Stimulated activated naive CD4-positive, alpha-beta T cell treated with Interleukin-2 at 50 U/mL for 16 hours (primary cell): ENCODE data around the gene CLDN3.
A peak's percentile ranks its signal among the peaks of the same experiment; 100 is the strongest.

Source experiments
- DNase-seq: peaks from one replicate; lab custom pipeline; 2025; lab: John Stamatoyannopoulos, UW

The CLDN3 gene

GRCh38 chr7:73770860-73771670 is 995 bp upstream of the CLDN3 start:
- DNase-seq, result no peak

DNA sequence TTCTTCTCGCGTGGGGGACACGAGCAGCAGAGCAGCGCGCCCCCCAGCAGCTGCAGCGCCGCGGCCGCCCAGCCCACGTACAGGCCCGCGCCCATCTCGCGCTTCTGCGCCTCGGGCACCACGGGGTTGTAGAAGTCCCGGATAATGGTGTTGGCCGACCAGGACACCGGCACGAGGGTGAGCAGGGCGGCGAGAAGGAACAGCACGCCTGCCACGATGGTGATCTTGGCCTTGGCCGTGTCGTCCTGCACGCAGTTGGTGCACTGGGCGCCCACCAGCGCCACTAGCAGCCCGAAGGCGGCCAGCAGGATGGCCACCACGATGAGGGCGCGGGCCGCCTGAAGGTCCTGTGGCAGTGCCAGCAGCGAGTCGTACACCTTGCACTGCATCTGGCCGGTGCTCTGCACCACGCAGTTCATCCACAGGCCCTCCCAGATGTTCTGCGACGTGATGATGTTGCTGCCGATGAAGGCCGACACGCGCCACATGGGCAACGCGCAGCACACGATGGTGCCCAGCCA is 529 bp downstream of the CLDN3 start:
- no peak for DNase-seq

GRCh38 chr7:73768641-73769480 is 1.2 kb downstream of the CLDN3 start:
- no peak for DNase-seq

- no peak for DNase-seq
Observed at GRCh38 chr7:73766556-73767229, 3.4 kb downstream of the CLDN3 start.

GRCh38 chr7:73762659-73762999 is 7.4 kb downstream of the CLDN3 start:
- DNase-seq, result no peak

DNA sequence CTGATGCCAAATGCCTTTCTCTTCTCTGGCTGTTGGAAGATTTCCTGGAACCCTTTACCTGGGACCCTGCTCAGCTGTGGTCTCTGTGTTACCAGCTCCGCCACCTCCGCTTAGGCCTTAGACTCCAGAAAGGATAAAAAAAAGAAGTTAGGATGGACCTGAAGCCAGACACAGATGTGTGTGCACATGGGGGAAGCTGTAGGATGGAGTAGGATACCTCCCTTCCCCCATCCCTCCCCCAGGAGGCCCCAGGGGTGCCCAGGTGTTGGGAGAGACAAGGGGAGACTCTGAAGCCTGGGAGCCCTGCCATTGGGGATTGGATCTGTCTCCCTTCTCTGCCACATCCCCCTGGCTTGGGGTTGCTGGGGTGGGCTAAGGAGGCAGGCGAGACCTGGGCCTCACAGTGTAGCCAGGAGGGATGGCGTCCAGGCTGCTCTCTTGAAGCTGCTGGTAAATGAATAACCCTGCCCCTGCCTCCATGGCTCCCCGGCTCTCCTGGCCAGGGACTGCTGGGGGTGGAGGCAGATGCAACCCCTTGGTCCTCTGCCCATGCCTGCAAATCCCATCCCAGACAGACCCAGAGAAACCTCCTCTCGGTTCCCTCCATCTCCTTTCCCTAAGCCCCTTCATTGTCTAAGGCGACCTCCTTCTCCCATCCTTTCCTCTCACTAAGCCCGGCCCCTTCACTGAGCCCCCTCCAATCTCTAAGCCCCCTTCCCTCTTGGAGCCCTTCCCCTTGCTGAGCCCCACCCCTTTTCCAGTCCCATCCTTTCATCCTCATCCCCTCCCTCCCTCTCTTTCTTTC is 8.0 kb downstream of the CLDN3 start:
- DNase-seq, result no peak

GRCh38 chr7:73758581-73759138 is 11.4 kb downstream of the CLDN3 start:
- DNase-seq, result no peak

DNA sequence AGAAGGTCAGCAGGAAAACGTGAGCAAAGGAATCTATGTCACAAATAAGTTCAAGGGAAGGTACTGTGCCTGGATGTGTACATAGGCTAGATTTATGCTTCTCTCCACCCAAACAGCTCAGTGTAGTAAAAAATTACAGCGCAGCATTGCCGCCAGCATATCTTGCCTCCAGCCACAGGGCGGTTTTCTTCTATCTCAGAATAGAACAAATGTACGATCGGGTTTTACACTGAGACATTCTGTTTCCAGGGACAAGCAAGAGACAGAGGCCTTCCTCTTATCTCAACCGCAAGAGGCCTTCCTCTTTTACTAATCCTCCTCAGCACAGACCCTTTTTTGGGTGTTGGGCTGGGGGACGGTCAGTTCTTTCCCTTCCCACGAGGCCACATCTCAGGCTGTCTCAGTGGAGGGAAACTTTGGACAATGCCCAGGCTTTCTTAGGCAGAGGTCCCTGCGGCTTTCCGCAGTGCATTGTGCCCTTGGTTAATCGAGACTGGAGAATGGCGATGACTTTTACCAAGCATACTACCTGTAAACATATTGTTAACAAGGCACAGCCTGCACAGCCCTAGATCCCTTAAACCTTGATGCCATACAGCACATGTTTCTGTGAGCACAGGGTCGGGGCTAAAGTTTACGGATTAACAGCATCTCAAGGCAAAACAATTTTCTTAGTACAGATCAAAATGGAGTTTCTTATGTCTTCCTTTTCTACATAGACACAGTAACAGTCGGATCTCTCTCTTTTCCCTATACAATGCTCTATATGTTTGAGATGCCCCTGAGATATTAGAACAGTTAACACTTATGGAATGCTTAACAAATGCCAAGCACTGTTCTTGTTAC is 19.9 kb downstream of the CLDN3 start:
- DNase-seq, result no peak

- DNase-seq, result no peak
Observed at GRCh38 chr7:73746378-73746777, 23.7 kb downstream of the CLDN3 start.

DNA sequence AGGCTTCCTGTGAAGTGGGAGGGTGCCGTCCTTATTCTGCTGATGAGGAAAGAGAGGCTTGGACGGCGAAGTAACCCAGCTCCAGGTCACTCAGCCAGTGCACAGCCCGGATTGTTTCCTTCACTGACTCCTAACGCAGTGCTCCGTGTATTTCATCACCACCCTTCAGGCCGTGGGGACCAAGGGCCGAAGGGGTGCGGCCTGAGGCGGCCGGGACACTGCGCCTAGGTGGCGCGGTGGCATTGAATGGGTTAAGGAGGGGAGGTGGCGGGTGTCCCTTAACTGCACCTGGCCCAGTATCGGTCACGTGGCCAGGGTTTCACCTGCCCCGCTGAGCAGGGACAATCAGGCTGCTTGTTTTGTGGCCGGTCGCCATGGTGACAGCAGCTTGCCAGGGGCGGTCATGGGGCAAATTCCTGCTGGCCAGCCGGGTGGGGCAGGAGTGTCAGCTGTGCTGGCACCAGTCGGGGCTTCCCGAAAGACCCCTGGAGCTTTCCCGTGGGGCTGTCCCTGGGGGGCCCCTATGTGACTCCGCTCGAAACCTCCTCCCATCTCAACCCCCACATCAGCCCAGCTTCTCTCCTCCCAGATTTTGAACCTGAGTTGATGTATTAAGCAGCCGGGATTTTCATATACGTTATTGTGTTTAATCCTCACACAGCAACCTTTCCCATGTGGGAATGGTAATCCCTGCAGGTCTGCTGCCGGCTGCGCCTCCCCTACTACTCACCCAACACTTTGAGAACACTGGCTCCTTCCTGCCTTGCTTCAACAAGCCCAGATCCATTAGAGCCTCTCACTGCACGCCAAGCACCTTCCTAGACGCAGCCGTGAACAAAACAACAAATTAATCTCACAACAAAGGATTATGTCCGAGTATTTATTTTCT is 27.1 kb downstream of the CLDN3 start:
- DNase-seq, result no peak

DNA sequence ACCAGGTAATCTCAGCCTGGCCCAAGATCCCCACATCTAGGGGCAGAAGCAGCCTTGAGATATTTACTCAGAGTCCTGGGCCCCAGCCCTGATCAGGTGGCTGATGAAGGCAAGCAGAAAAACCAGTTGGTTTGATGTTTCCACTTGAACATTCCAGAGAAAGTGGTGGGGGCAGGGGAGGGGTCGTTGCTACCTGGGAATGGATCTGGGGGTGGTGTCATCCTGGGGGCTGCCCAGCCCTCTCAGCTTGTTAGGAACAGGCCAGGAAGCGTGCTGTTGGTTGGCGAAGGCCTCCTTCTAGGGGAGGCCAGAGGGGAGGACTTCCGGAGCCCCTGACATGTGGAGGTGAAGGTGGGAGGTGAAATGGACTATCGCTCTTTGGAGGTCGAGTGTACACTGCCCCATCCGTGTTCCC is 27.7 kb downstream of the CLDN3 start:
- no peak for DNase-seq

- no peak for DNase-seq
Observed at GRCh38 chr7:73741600-73741999, 28.5 kb downstream of the CLDN3 start.

DNA sequence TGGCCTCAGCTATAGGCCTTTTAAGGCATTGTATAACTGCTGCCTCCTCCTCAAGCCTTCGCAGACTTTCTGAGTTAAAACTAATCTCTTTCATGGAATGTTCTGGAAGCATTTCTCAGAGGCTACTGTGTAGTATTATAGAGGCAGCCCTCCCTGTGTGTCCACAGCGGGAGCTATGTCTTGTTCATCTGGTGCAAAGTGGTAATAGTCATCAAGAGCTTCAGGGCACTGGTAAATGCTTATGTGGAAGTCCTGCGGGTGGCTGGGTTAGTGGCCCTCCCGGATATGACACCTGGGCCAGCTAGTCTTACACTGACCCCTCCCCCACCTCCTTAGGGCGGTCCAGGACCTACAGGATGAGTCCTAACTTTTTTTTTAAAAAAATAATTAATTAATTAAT is 29.3 kb downstream of the CLDN3 start:
- DNase-seq, result no peak

DNA sequence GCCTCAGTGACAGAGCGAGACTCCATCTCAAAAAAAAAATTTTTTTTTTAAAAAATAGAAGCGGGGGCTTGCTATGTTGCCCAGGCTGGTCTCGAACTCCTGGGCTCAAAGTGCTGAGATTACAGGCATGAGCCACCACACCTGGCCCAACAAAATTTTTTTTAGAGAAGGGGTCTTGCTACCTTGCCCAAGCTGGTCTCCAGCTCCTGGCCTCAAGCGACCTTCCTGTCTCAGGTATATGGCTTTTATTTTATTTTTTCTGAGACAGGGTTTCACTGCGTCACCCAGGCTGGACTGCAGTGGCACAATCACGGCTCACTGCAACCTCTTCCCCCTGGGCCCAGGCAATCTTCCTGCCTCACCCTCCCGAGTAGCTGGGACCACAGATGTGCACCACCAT is 29.9 kb downstream of the CLDN3 start:
- no peak for DNase-seq

DNA sequence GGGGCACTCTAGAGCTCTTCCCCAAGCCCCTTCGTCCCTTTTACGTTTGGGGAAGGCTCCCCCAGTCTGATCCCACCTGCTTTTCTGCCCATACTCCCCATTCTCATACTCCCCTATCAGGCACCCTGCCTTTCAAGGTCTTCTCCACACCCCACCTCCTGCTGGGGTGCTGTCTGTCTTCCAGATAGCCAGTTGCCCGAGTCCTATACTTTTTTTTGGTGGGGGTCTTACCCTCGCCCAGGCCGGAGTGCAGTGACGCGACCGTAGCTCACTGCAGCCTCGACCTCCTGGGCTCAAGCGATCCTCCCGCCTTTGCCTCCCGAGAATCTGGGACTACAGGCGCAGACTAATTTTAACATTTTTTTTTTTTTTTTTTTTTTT is 30.7 kb downstream of the CLDN3 start:
- DNase-seq, result no peak

DNA sequence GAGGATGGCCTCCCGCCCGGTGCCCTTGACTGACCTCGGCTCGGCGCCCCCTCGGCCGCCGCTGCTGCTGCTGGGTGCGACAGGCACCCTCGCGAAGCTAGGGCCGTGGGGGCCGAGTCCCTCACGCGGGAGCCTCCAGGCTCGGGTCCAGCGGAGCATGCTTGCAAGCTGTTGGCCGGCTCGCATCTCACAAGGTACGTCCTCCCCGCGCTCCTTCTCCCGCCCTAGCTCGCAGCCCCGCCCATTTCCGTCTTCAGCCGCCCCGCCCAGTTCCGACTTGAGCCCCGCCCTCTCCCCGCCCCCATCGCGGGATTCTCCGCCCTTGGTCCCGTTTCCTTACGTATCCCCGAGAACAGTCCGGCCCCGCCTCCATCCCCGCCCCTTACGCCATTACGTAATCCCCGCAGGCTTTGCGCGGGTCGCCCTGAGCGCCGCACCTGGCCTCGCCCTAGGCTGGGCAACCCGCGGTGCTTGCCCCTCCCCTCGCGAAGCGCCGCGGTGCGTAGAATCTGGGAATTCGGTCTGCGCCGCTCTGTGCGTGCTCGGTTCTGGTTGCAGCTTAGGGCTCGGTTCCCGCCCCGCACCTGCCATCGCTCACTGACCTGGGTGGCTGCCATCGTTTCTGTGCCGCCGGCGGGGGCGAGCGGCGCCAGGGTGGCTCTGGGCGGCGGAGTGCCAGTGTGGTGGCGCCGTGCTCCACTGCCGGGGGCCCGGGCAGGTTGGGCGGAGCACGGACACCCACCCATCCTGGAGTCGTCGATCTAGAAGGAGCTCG is 31.3 kb downstream of the CLDN3 start, which contains the start of gene ABHD11:
Gene ABHD11, minus strand, starts transcription at position 191 of the 775 bp plus-strand sequence. Its CDS starts 32 bp downstream, at position 159.
- DNase-seq, result peak; percentile 98

GRCh38 chr7:73738220-73738611 is 31.9 kb downstream of the CLDN3 start:
- peak; percentile 60 for DNase-seq

GRCh38 chr7:73737491-73738219 is 32.4 kb downstream of the CLDN3 start:
- no peak for DNase-seq
